Measurements from ENCODE around the gene DCTPP1.
"Not testable (repeated sequence)": the region's sequence is repeated elsewhere in the genome, so short reads cannot be mapped to it uniquely, and the experiment has no call there.

DCTPP1 gene

DNA sequence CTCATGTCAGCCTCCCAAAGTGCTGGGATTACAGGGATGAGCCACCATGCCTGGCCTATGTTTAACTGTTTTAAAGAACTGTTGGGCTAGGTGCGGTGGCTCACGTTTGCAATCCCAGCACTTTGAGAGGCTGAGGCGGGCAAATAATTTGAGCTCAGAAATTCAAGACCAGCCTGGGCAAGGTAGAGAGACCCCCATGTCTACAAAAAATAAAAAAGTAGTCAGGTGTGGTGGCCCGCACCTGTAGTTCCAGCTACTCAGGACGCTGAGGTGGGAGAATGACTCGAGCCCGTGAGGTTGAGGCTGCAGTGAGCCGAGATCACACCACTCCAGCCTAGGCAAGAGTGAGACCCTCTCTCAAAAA is 40.8 kb upstream of the DCTPP1 start:
- Histone ChIP-seq H2AFZ (ENCODE audit: low read depth, low read length) (no peak overlapping the region), H3K14ac (ENCODE audit: low read length in 2 of 2) (no peak overlapping the region), H4K8ac (ENCODE audit: low read length) (no peak overlapping the region), H3K9me3 (ENCODE audit: control insufficient read depth, low read length) (no peaks in the 10 kb centered on the region), H2BK12ac (ENCODE audit: low read length in 2 of 2) (no peak overlapping the region), H3K4me3 (ENCODE audit: insufficient read depth in 1 of 2, low read depth in 1 of 2, low read length in 2 of 2) (no peak overlapping the region), H2BK5ac (ENCODE audit: low read depth, low read length, poor library complexity, severe bottlenecking) (no peak overlapping the region), H2AK5ac (ENCODE audit: low read length, severe bottlenecking) (no peak overlapping the region), H3K23ac (ENCODE audit: low read length in 2 of 2) (no peak overlapping the region), H3K27me3 (ENCODE audit: control insufficient read depth in 1 of 2, insufficient read depth in 1 of 2, low read length in 2 of 2) (peaks cover 0 to 36% of the 10 kb centered on the region in 2 experiments), H3K36me3 (ENCODE audit: control insufficient read depth in 1 of 2, insufficient read depth in 2 of 2, low read depth in 1 of 2, low read length in 2 of 2) (no peaks in the 10 kb centered on the region), H3K27ac (ENCODE audit: low read length, poor library complexity, severe bottlenecking) (no peak overlapping the region), H3K9ac (ENCODE audit: low read length) (no peak overlapping the region), H3K4ac (ENCODE audit: low read depth in 1 of 2, low read length in 2 of 2) (no peak overlapping the region), H3K4me1 (ENCODE audit: control insufficient read depth, insufficient read depth, low read depth, low read length) (no peaks in the 10 kb centered on the region), H2BK120ac (ENCODE audit: low read depth, low read length) (no peak overlapping the region), H4K91ac (ENCODE audit: low read length) (no peak overlapping the region), H3K4me2 (ENCODE audit: low read length, poor library complexity, severe bottlenecking) (no peak overlapping the region), H3K18ac (ENCODE audit: low read depth in 1 of 2, low read length in 2 of 2) (no peak overlapping the region), H2BK15ac (ENCODE audit: low read depth, poor library complexity, severe bottlenecking) (no peak overlapping the region), H3K79me1 (replicated peaks; ENCODE audit: low read length, poor library complexity, severe bottlenecking) (no peaks in the 10 kb centered on the region)
- WGBS, result 88% methylated on average over 8 of the region's 8 CpGs
- DNase-seq, result no peak

DNA sequence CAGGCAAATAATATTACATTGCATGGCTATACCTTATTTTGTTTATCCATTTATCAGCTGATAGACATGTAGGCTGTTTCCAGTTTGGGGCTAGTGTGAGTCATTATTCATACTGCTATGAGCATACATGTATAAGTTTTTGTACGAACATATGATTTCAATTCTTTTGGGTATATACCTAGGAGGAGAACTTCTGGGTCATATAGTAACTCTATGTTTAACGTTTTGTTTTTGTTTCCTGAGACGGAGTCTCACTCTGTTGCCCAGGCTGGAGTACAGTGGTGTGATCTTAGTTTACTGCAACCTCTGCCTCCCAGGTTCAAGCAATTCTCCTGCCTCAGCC is 40.3 kb upstream of the DCTPP1 start:
- Histone ChIP-seq H3K4me1 (ENCODE audit: control insufficient read depth, insufficient read depth, low read depth, low read length) (no peaks in the 10 kb centered on the region), H3K4ac (ENCODE audit: low read depth in 1 of 2, low read length in 2 of 2) (no peak overlapping the region), H2BK12ac (ENCODE audit: low read length in 2 of 2) (no peak overlapping the region), H2BK120ac (ENCODE audit: low read depth, low read length) (no peak overlapping the region), H3K4me3 (ENCODE audit: insufficient read depth in 1 of 2, low read depth in 1 of 2, low read length in 2 of 2) (no peak overlapping the region), H3K36me3 (ENCODE audit: control insufficient read depth in 1 of 2, insufficient read depth in 2 of 2, low read depth in 1 of 2, low read length in 2 of 2) (no peaks in the 10 kb centered on the region), H3K27ac (ENCODE audit: low read length, poor library complexity, severe bottlenecking) (no peak overlapping the region), H2BK5ac (ENCODE audit: low read depth, low read length, poor library complexity, severe bottlenecking) (no peak overlapping the region), H3K9me3 (ENCODE audit: control insufficient read depth, low read length) (no peaks in the 10 kb centered on the region), H3K4me2 (ENCODE audit: low read length, poor library complexity, severe bottlenecking) (no peak overlapping the region), H3K79me1 (replicated peaks; ENCODE audit: low read length, poor library complexity, severe bottlenecking) (no peaks in the 10 kb centered on the region), H3K9ac (ENCODE audit: low read length) (no peak overlapping the region), H3K18ac (ENCODE audit: low read depth in 1 of 2, low read length in 2 of 2) (no peak overlapping the region), H2AK5ac (ENCODE audit: low read length, severe bottlenecking) (no peak overlapping the region), H2BK15ac (ENCODE audit: low read depth, poor library complexity, severe bottlenecking) (no peak overlapping the region), H3K27me3 (ENCODE audit: control insufficient read depth in 1 of 2, insufficient read depth in 1 of 2, low read length in 2 of 2) (peaks cover 0 to 32% of the 10 kb centered on the region in 2 experiments), H3K23ac (ENCODE audit: low read length in 2 of 2) (no peak overlapping the region), H4K8ac (ENCODE audit: low read length) (no peak overlapping the region), H3K14ac (ENCODE audit: low read length in 2 of 2) (no peak overlapping the region), H4K91ac (ENCODE audit: low read length) (no peak overlapping the region), H2AFZ (ENCODE audit: low read depth, low read length) (no peak overlapping the region)
- DNase-seq, result no peak
- 87% methylated on average over 3 of the region's 3 CpGs for WGBS

DNA sequence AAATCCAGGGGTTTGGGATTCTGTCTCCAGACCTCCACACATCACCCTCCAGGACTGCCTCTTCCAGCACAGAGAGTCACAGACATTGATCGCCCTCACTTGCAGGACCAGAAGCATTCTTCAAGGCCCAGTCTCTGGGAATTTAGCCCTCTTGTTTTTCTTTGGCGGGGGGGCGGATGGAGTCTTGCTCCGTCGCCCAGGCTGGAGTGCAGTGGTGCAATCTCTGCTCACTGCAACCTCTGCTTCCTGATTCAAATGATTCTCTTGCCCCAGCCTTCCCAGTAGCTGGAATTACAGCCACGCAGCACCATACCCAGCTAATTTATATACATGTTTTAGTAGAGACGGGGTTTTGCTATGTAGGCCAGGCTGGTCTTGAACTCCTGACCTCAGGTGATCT is 34.2 kb upstream of the DCTPP1 start:
- H4K8ac ChIP-seq (ENCODE audit: low read length), result no peak overlapping the region
- no peak overlapping the region for H2BK15ac ChIP-seq (ENCODE audit: low read depth, poor library complexity, severe bottlenecking)
- no peak for DNase-seq
- WGBS, result 95% methylated on average over 7 of the region's 7 CpGs
- no peaks in the 10 kb centered on the region for H3K27me3 ChIP-seq (ENCODE audit: control insufficient read depth in 1 of 2, insufficient read depth in 1 of 2, low read length in 2 of 2)
- H2BK5ac ChIP-seq (ENCODE audit: low read depth, low read length, poor library complexity, severe bottlenecking), result no peak overlapping the region
- H3K9ac ChIP-seq (ENCODE audit: low read length), result no peak overlapping the region
- H2BK12ac ChIP-seq (ENCODE audit: low read length in 2 of 2), result no peak overlapping the region
- no peaks in the 10 kb centered on the region for H3K36me3 ChIP-seq (ENCODE audit: control insufficient read depth in 1 of 2, insufficient read depth in 2 of 2, low read depth in 1 of 2, low read length in 2 of 2)
- H3K4me1 ChIP-seq (ENCODE audit: control insufficient read depth, insufficient read depth, low read depth, low read length), result no peaks in the 10 kb centered on the region
- H3K4me2 ChIP-seq (ENCODE audit: low read length, poor library complexity, severe bottlenecking), result no peak overlapping the region
- H3K14ac ChIP-seq (ENCODE audit: low read length in 2 of 2), result no peak overlapping the region
- H2BK120ac ChIP-seq (ENCODE audit: low read depth, low read length), result no peak overlapping the region
- no peak overlapping the region for H2AK5ac ChIP-seq (ENCODE audit: low read length, severe bottlenecking)
- no peak overlapping the region for H3K18ac ChIP-seq (ENCODE audit: low read depth in 1 of 2, low read length in 2 of 2)
- no peak overlapping the region for H3K23ac ChIP-seq (ENCODE audit: low read length in 2 of 2)
- no peaks in the 10 kb centered on the region for H3K79me1 ChIP-seq (replicated peaks; ENCODE audit: low read length, poor library complexity, severe bottlenecking)
- no peak overlapping the region for H3K4ac ChIP-seq (ENCODE audit: low read depth in 1 of 2, low read length in 2 of 2)
- no peak overlapping the region for H3K4me3 ChIP-seq (ENCODE audit: insufficient read depth in 1 of 2, low read depth in 1 of 2, low read length in 2 of 2)
- H4K91ac ChIP-seq (ENCODE audit: low read length), result no peak overlapping the region
- H2AFZ ChIP-seq (ENCODE audit: low read depth, low read length), result no peak overlapping the region
- H3K9me3 ChIP-seq (ENCODE audit: control insufficient read depth, low read length), result no peaks in the 10 kb centered on the region
- H3K27ac ChIP-seq (ENCODE audit: low read length, poor library complexity, severe bottlenecking), result no peak overlapping the region

DNA sequence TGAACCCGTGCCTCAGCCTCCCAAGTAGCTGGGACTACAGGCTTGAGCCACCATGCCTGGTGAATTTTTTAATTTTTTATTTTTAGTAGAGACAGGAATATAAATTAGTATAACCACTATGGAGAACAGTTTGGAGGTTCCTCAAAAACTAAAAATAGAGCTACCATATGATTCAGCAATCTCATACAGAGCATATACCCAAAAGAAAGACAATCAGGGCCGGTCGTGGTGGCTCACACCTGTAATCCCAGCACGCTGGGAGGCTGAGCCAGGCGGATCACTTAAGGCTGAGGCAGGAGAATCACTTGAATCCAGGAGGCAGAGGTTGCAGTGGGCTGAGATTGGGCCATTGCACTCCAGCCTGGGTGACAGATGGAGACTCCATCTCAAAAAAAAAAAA is 31.6 kb upstream of the DCTPP1 start:
- not testable (repeated sequence) for H3K14ac ChIP-seq (ENCODE audit: low read length in 2 of 2); H3K23ac ChIP-seq (ENCODE audit: low read length in 2 of 2); H3K4me1 ChIP-seq (ENCODE audit: control insufficient read depth, insufficient read depth, low read depth, low read length); H2BK5ac ChIP-seq (ENCODE audit: low read depth, low read length, poor library complexity, severe bottlenecking); DNase-seq; H2BK12ac ChIP-seq (ENCODE audit: low read length in 2 of 2); H2AK5ac ChIP-seq (ENCODE audit: low read length, severe bottlenecking); H3K27me3 ChIP-seq (ENCODE audit: control insufficient read depth in 1 of 2, insufficient read depth in 1 of 2, low read length in 2 of 2); H2BK120ac ChIP-seq (ENCODE audit: low read depth, low read length); H3K9me3 ChIP-seq (ENCODE audit: control insufficient read depth, low read length); H2AFZ ChIP-seq (ENCODE audit: low read depth, low read length); H4K8ac ChIP-seq (ENCODE audit: low read length); H3K79me1 ChIP-seq (replicated peaks; ENCODE audit: low read length, poor library complexity, severe bottlenecking); H3K36me3 ChIP-seq (ENCODE audit: control insufficient read depth in 1 of 2, insufficient read depth in 2 of 2, low read depth in 1 of 2, low read length in 2 of 2); H3K27ac ChIP-seq (ENCODE audit: low read length, poor library complexity, severe bottlenecking); H2BK15ac ChIP-seq (ENCODE audit: low read depth, poor library complexity, severe bottlenecking); H3K9ac ChIP-seq (ENCODE audit: low read length); H4K91ac ChIP-seq (ENCODE audit: low read length); H3K18ac ChIP-seq (ENCODE audit: low read depth in 1 of 2, low read length in 2 of 2); H3K4ac ChIP-seq (ENCODE audit: low read depth in 1 of 2, low read length in 2 of 2); H3K4me3 ChIP-seq (ENCODE audit: insufficient read depth in 1 of 2, low read depth in 1 of 2, low read length in 2 of 2); H3K4me2 ChIP-seq (ENCODE audit: low read length, poor library complexity, severe bottlenecking)
- WGBS, result 86% methylated on average over 4 of the region's 5 CpGs

Measured in mesenchymal stem cell (in vitro differentiated cells and primary cell).